Measurements from ENCODE around the gene U2SURP. TPM values are rescaled to one million over a fixed set of nuclear protein-coding genes. Genes with fewer than 3 reads are reported as not detected.
A peak's percentile ranks its signal among the peaks of the same experiment; 100 is the strongest.

The U2SURP gene
- total RNA-seq, 2 experiments from 2014 or later, result 208 to 248 TPM

GRCh38 chr3:143089965-143090364 lies 88.6 kb downstream of the U2SURP start:
- intact Hi-C loops (cut with DNase I, micrococcal nuclease), result no loop called here
- DNase-seq (no peak), ATAC-seq (no peak)
- Mint-ChIP-seq H3K27ac (no peak overlapping the region), H3K9me3 (ENCODE audit: low read depth) (no peaks in the 10 kb centered on the region), H3K27me3 (no peaks in the 10 kb centered on the region), H3K4me3 (no peak overlapping the region), H3K36me3 (ENCODE audit: low read depth) (no peaks in the 10 kb centered on the region), H3K4me1 (peaks cover 5% of the 10 kb centered on the region)
- ChIA-PET POLR2A (no interaction called here), CTCF (no interaction called here)

- Mint-ChIP-seq H3K4me3 (no peak overlapping the region), H3K27ac (no peak overlapping the region), H3K9me3 (ENCODE audit: low read depth) (no peaks in the 10 kb centered on the region), H3K36me3 (ENCODE audit: low read depth) (no peaks in the 10 kb centered on the region), H3K4me1 (peaks cover 4% of the 10 kb centered on the region), H3K27me3 (no peaks in the 10 kb centered on the region)
- ChIA-PET POLR2A (no interaction called here), CTCF (no interaction called here)
- intact Hi-C loops (cut with DNase I, micrococcal nuclease), result no loop called here
- ATAC-seq (no peak), DNase-seq (no peak)
These were observed 89.1 kb downstream of the U2SURP start for GRCh38 chr3:143090486-143090885.

DNA sequence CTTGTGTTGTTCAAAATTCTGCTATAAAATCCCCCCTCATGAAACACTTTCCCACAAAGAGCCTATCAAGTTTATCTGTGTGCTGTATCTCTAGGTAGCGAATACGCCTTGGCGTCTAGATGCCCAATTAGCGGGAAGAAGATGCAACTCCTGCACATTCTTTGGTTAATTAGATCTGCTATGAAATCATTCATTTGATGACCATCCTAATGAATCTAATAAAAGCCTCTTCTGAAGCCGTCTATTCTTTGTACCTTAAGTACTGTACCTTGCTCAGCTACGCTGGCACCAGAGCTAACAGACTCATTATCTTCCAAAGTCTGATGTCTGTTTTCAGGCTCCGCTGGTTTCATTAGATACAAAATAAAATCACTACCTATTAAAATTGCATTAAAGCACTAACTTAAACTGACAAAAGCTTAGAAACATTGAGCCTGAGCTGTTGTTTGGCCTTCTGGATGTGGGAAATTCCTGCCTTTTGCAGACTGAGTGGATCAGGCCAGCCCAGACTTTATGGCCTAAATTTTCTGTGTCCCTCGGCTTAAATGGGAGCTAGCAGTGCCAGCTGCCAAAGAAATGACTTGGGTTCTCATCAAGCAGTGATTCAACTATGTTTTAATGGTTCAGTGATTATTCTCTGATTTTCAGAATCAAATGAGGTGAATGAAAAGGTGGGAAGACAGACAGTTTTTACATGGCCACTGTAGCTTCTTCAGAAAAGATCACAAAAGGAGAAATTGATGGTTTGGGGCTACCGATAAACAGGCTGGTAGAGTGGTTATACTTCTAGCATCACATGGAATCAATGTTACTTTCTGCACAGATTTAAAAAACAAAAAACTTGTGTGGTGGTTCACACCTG lies 89.8 kb downstream of the U2SURP start:
- CTCF ChIA-PET, result interaction anchor here (0.6 to 1.2 kb wide), 2 partner anchors 18 to 77 kb away, joined by 3 to 5 read pairs; no protein-coding TSS in a partner anchor
- H3K27ac Mint-ChIP-seq, result no peak overlapping the region

DNA sequence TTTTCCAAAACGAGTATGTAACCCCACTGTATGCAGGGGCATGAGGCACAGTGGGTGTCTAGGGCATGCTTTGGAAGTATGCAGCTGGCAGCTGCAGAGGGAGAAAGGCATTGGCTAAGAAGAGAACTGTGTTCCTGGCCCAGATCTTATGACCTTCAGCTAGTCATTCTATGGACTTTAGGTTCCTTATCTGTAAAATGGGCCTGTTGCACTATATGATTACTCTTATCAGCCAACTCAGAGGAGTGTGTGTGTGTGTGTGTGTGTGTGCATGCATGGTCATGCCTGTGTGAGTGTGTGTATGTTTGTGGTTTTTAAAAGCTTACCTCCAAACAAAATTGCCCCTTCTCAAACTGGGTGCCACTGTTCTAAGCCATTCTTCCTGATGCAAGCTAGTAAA lies 90.8 kb downstream of the U2SURP start:
- no peak overlapping the region for H3K4me3 Mint-ChIP-seq

More for the DNA sequence above, 89.8 kb downstream of the U2SURP start:
- no peak overlapping the region for H3K4me3 Mint-ChIP-seq
- POLR2A ChIA-PET, result no interaction called here
- H3K4me1 Mint-ChIP-seq, result peaks cover 4% of the 10 kb centered on the region
- no peaks in the 10 kb centered on the region for H3K36me3 Mint-ChIP-seq (ENCODE audit: low read depth)
- H3K9me3 Mint-ChIP-seq (ENCODE audit: low read depth), result no peaks in the 10 kb centered on the region
- intact Hi-C loops (cut with DNase I, micrococcal nuclease), result no loop called here
- DNase-seq, result no peak
- ATAC-seq, result no peak
- no peaks in the 10 kb centered on the region for H3K27me3 Mint-ChIP-seq

DNA sequence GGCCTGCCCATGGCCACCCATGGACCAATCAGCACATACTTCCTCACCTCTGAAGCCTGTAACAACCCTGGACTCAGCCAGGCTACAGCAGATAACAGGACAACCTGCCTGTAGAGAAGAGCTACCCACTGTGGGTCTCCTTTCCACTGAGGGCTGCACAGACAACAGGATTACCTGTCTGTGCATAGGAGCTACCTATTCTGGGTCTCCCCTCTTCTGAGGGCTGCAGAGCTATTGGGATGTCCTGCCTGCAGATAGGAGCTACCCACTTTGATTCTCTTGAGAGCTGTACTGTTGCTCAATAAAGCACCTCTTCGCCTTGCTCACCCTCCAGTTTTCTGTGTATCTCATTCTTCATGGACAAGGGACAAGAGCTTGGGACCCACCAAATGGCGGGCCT lies 94.4 kb downstream of the U2SURP start:
- POLR2A ChIA-PET, result no interaction called here

More for the DNA sequence above, 90.8 kb downstream of the U2SURP start:
- Mint-ChIP-seq H3K27me3 (no peaks in the 10 kb centered on the region), H3K9me3 (ENCODE audit: low read depth) (no peaks in the 10 kb centered on the region), H3K27ac (no peak overlapping the region), H3K4me1 (peaks cover 4% of the 10 kb centered on the region), H3K36me3 (ENCODE audit: low read depth) (no peaks in the 10 kb centered on the region)
- DNase-seq (no peak), ATAC-seq (no peak)
- ChIA-PET POLR2A (no interaction called here), CTCF (interaction anchor here (1.2 kb wide), 1 partner anchor 17 kb away, joined by 3 read pairs; no protein-coding TSS in a partner anchor)
- intact Hi-C loops (cut with DNase I, micrococcal nuclease), result no loop called here

DNA sequence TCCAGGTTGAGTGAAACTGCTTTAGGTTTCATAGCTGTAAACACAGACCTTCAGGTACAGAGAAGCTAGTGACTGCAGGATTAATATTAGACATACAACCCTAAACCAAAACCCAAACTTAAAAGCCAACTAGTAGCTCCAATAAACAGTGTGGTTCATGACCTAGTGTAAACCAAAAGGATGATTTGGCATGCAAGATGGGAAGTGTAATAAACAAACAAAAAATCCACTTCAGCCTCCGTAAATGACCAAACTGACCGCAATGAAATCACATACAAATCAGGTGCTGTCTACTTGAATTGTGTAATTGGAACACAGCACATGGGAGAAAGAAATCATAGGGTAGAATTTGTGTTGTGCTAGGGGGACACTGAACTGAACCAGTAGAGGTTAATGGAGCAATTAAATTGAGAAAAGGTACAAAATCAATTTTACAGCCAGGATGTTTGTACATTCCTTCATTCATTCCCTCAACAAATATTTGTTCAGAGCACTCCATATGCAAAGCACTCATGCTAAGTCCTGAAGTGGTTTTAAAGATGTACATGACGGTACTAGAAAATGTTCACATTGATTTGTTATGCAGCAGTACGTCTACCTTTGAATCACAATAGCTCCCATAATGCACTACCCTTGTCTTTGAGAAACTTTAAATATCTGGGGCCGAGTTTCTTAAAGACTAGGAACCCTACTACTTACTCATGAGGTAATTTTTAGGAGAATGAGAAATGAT lies 96.8 kb downstream of the U2SURP start:
- no peaks in the 10 kb centered on the region for H3K36me3 Mint-ChIP-seq (ENCODE audit: low read depth)
- intact Hi-C loops (cut with DNase I, micrococcal nuclease), result no loop called here
- no peaks in the 10 kb centered on the region for H3K9me3 Mint-ChIP-seq (ENCODE audit: low read depth)
- no peak for ATAC-seq
- POLR2A ChIA-PET, result no interaction called here
- CTCF ChIA-PET, result interaction anchor here (1.0 kb wide), 1 partner anchor 334 kb away, joined by 3 read pairs; no protein-coding TSS in a partner anchor
- no peak overlapping the region for H3K4me3 Mint-ChIP-seq
- H3K27me3 Mint-ChIP-seq, result peaks cover 1% of the 10 kb centered on the region
- H3K4me1 Mint-ChIP-seq, result no peaks in the 10 kb centered on the region
- DNase-seq, result no peak
- H3K27ac Mint-ChIP-seq, result no peak overlapping the region

More for the DNA sequence above, 94.4 kb downstream of the U2SURP start:
- intact Hi-C loops (cut with DNase I, micrococcal nuclease), result no loop called here
- peaks cover 1% of the 10 kb centered on the region for H3K27me3 Mint-ChIP-seq
- H3K4me3 Mint-ChIP-seq, result no peak overlapping the region
- ATAC-seq, result no peak
- H3K27ac Mint-ChIP-seq, result no peak overlapping the region
- no peak for DNase-seq
- CTCF ChIA-PET, result interaction anchor here (1.2 kb wide), 2 partner anchors 12 to 578 kb away, joined by 3 read pairs; no protein-coding TSS in a partner anchor
- no peaks in the 10 kb centered on the region for H3K4me1 Mint-ChIP-seq
- no peaks in the 10 kb centered on the region for H3K9me3 Mint-ChIP-seq (ENCODE audit: low read depth)
- no peaks in the 10 kb centered on the region for H3K36me3 Mint-ChIP-seq (ENCODE audit: low read depth)

- DNase-seq (no peak), ATAC-seq (no peak)
- ChIA-PET CTCF (interaction anchor here (1.0 kb wide), 1 partner anchor 333 kb away, joined by 3 read pairs; no protein-coding TSS in a partner anchor), POLR2A (no interaction called here)
- intact Hi-C loops (cut with DNase I, micrococcal nuclease), result no loop called here
- no peak overlapping the region for H3K27ac Mint-ChIP-seq
- no peaks in the 10 kb centered on the region for H3K4me1 Mint-ChIP-seq
- no peak overlapping the region for H3K4me3 Mint-ChIP-seq
- no peaks in the 10 kb centered on the region for H3K36me3 Mint-ChIP-seq (ENCODE audit: low read depth)
- H3K9me3 Mint-ChIP-seq (ENCODE audit: low read depth), result peaks cover 1% of the 10 kb centered on the region
- peaks cover 1% of the 10 kb centered on the region for H3K27me3 Mint-ChIP-seq
These were observed 97.8 kb downstream of the U2SURP start for GRCh38 chr3:143099210-143099609.

GRCh38 chr3:143099690-143100089 lies 98.3 kb downstream of the U2SURP start:
- CTCF ChIA-PET, result interaction anchor here (1.0 kb wide), 1 partner anchor 332 kb away, joined by 3 read pairs; no protein-coding TSS in a partner anchor
- no peaks in the 10 kb centered on the region for H3K4me1 Mint-ChIP-seq
- no peak overlapping the region for H3K27ac Mint-ChIP-seq
- no peak overlapping the region for H3K4me3 Mint-ChIP-seq
- peaks cover 4% of the 10 kb centered on the region for H3K9me3 Mint-ChIP-seq (ENCODE audit: low read depth)
- DNase-seq (no peak), ATAC-seq (no peak)
- POLR2A ChIA-PET, result interaction anchor here (0.5 kb wide), 1 partner anchor 160 kb away, joined by 3 read pairs; no protein-coding TSS in a partner anchor
- peaks cover 1% of the 10 kb centered on the region for H3K27me3 Mint-ChIP-seq
- H3K36me3 Mint-ChIP-seq (ENCODE audit: low read depth), result peaks cover 2% of the 10 kb centered on the region
- intact Hi-C loops (cut with DNase I, micrococcal nuclease), result no loop called here

DNA sequence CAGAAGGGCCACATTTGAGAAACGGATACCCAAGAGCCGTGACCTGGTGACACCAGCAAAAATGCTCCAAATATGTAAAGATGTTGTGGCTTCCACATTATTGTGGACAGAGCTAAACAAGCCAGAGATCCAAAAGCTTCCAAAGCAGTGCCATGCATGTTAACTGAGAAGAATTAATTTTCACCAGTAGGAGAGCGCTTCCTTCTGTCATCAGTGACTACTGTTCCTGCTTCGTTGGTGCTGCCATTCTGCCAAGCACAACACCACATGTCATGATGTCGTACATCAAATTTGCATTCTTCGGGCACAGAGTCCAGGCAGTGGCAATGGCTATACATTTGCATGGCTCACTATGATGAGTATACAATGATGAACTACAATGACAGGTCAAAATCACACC lies 99.1 kb downstream of the U2SURP start:
- Mint-ChIP-seq H3K9me3 (ENCODE audit: low read depth) (peaks cover 12% of the 10 kb centered on the region), H3K36me3 (ENCODE audit: low read depth) (peaks cover 2% of the 10 kb centered on the region), H3K4me1 (no peaks in the 10 kb centered on the region), H3K4me3 (no peak overlapping the region), H3K27ac (no peak overlapping the region), H3K27me3 (peaks cover 1% of the 10 kb centered on the region)
- intact Hi-C loops (cut with DNase I, micrococcal nuclease), result no loop called here
- ATAC-seq (no peak), DNase-seq (no peak)
- POLR2A ChIA-PET, result interaction anchor here (0.5 to 0.7 kb wide), 2 partner anchors 161 to 162 kb away, joined by 3 read pairs; no protein-coding TSS in a partner anchor
- CTCF ChIA-PET, result no interaction called here

GRCh38 chr3:143101792-143102381 lies 100.5 kb downstream of the U2SURP start:
- intact Hi-C loops (cut with DNase I, micrococcal nuclease), result no loop called here
- H3K9me3 Mint-ChIP-seq (ENCODE audit: low read depth), result peaks cover 18% of the 10 kb centered on the region
- ATAC-seq (peak; percentile 33), DNase-seq (no peak)
- peaks cover 2% of the 10 kb centered on the region for H3K36me3 Mint-ChIP-seq (ENCODE audit: low read depth)
- POLR2A ChIA-PET, result no interaction called here
- no peak overlapping the region for H3K27ac Mint-ChIP-seq
- CTCF ChIA-PET, result no interaction called here
- no peaks in the 10 kb centered on the region for H3K4me1 Mint-ChIP-seq
- peaks cover 1% of the 10 kb centered on the region for H3K27me3 Mint-ChIP-seq
- no peak overlapping the region for H3K4me3 Mint-ChIP-seq

DNA sequence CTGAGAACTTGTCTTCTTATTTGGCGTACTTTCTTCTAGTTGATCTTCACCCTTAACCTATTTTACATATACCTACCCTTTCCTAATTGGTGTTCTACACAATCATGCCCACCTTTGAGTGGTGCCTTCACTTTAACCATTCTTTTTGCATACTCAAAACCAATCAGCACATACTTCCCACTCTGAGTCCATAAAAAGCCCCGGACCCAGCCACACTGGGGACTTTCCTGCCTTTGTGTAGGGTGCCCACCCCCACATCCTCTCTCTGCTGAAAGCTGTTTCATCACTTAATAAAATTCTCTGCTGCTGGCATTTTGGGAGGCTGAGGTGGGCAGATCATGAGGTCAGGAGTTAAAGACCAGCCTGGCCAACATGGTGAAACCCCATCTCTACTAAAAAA lies 102.3 kb downstream of the U2SURP start:
- Mint-ChIP-seq H3K4me3 (no peak overlapping the region), H3K36me3 (ENCODE audit: low read depth) (peaks cover 2% of the 10 kb centered on the region), H3K4me1 (no peaks in the 10 kb centered on the region), H3K27me3 (peaks cover 1% of the 10 kb centered on the region), H3K9me3 (ENCODE audit: low read depth) (peaks cover 18% of the 10 kb centered on the region), H3K27ac (no peak overlapping the region)
- intact Hi-C loops (cut with DNase I, micrococcal nuclease), result no loop called here
- ChIA-PET POLR2A (no interaction called here), CTCF (interaction anchor here (0.6 kb wide), 1 partner anchor 225 kb away, joined by 3 read pairs; no protein-coding TSS in a partner anchor)
- DNase-seq, result no peak
- no peak for ATAC-seq

Data from activated CD4-positive, alpha-beta T cell treated with anti-CD3 and anti-CD28 coated beads for 36 hours (primary cell).